Dedifferentiated amniotic fluid mesenchymal stem cell (primary cell): ENCODE measurements around the gene CNFN.

Source experiments
- DNase-seq: peaks from one replicate; pipeline ENCODE4 v3.0.0-alpha.2; 2016; ENCODE audit errors: extremely low spot score

CNFN gene

GRCh38 chr19:42409477-42409876, 19.4 kb upstream of the CNFN start:
- no peak for DNase-seq

GRCh38 chr19:42407816-42408175, 17.7 kb upstream of the CNFN start:
- DNase-seq: no peak

- no peak for DNase-seq
These were observed 17.2 kb upstream of the CNFN start for GRCh38 chr19:42407085-42407815.

- no peak for DNase-seq
These were observed 16.0 kb upstream of the CNFN start for GRCh38 chr19:42406111-42406510.

- no peak for DNase-seq
These were observed 13.5 kb upstream of the CNFN start for GRCh38 chr19:42403586-42403985.

- DNase-seq: no peak
These were observed 12.4 kb upstream of the CNFN start for GRCh38 chr19:42402376-42403116.

GRCh38 chr19:42401365-42402303, 11.5 kb upstream of the CNFN start:
- DNase-seq: peak; percentile 73

GRCh38 chr19:42400404-42400803, 10.3 kb upstream of the CNFN start:
- DNase-seq: no peak

GRCh38 chr19:42397263-42398166, 7.4 kb upstream of the CNFN start:
- no peak for DNase-seq

- DNase-seq: peak; percentile 99
These were observed 6.5 kb upstream of the CNFN start for GRCh38 chr19:42396381-42397262.

GRCh38 chr19:42394751-42395150, 4.7 kb upstream of the CNFN start:
- DNase-seq: no peak

- no peak for DNase-seq
These were observed 2.1 kb upstream of the CNFN start for GRCh38 chr19:42392165-42392564.

GRCh38 chr19:42388851-42389489, 1.1 kb downstream of the CNFN start:
- no peak for DNase-seq

GRCh38 chr19:42386974-42387707, 3.0 kb downstream of the CNFN start:
- DNase-seq: no peak

GRCh38 chr19:42380155-42380554, 9.9 kb downstream of the CNFN start:
- no peak for DNase-seq

GRCh38 chr19:42378225-42379215, 11.6 kb downstream of the CNFN start:
- no peak for DNase-seq

- DNase-seq: no peak
These were observed 13.9 kb downstream of the CNFN start for GRCh38 chr19:42376177-42376555.
